Osteoblast (primary cell): ENCODE data around the gene OR11H6. TPM values are rescaled to one million over a fixed set of nuclear protein-coding genes. Genes with fewer than 3 reads are reported as not detected.
"Not testable (repeated sequence)": the region's sequence is repeated elsewhere in the genome, so short reads cannot be mapped to it uniquely, and the experiment has no call there.

Source experiments
- DNase-seq: peaks from one replicate; pipeline ENCODE4 v3.0.0; 2011; ENCODE audit warnings: low spot score, mixed read lengths; ENCODE audit not compliant: insufficient read length; ENCODE audit errors: missing footprints
- H2AFZ ChIP-seq: 2 replicates; pipeline ENCODE4 v1.6.0; 2011; ENCODE audit warnings: mild to moderate bottlenecking, low read length
- H3K27ac ChIP-seq: 2 replicates; pipeline ENCODE4 v1.5.1; 2011; ENCODE audit warnings: mild to moderate bottlenecking, low read depth, low read length, moderate library complexity
- H3K27me3 ChIP-seq: 2 replicates; pipeline ENCODE4 v1.6.0; 2012; ENCODE audit warnings: mild to moderate bottlenecking, control low read depth, inconsistent platforms, low read length, moderate library complexity; ENCODE audit not compliant: insufficient read depth
- H3K36me3 ChIP-seq: 2 replicates; pipeline ENCODE4 v1.5.1; 2011; ENCODE audit warnings: mild to moderate bottlenecking, low read length, control low read depth, moderate library complexity; ENCODE audit not compliant: insufficient read depth
- H3K4me1 ChIP-seq: 2 replicates; pipeline ENCODE4 v1.5.1; 2011; ENCODE audit warnings: mild to moderate bottlenecking, low read length, control low read depth, moderate library complexity; ENCODE audit not compliant: insufficient read depth
- H3K4me2 ChIP-seq: 2 replicates; pipeline ENCODE4 v1.6.0; 2011; ENCODE audit warnings: mild to moderate bottlenecking, low read length; ENCODE audit not compliant: insufficient read depth
- H3K4me3 ChIP-seq: fragments of 200-600 bp; sonication (generic); 3 replicates; pipeline ENCODE4 v1.5.1; 2012; ENCODE audit warnings: mild to moderate bottlenecking, low read length, inconsistent platforms; ENCODE audit not compliant: insufficient read depth
- H3K79me2 ChIP-seq: 2 replicates; pipeline ENCODE4 v1.6.0; 2012; ENCODE audit warnings: mild to moderate bottlenecking, low read length, control low read depth, inconsistent platforms; ENCODE audit not compliant: insufficient read depth
- H3K9me3 ChIP-seq: 2 replicates; pipeline ENCODE4 v1.5.1; 2011; ENCODE audit warnings: low read depth, low read length, control low read depth
- H4K20me1 ChIP-seq: 2 replicates; pipeline ENCODE4 v1.6.0; 2012; ENCODE audit warnings: mild to moderate bottlenecking, low read length, control low read depth; ENCODE audit not compliant: insufficient read depth
- CTCF ChIP-seq: IDR thresholded peaks from 2 replicates; pipeline ENCODE4 v1.5.1; 2011; ENCODE audit warnings: mild to moderate bottlenecking, low read depth, low read length, moderate library complexity; ENCODE audit errors: extremely low read depth
- total RNA-seq: library from RNA; depleted of rRNA; stranded (reverse); fragments of >200 nt; gene quantifications from 2 replicates; pipeline ENCODE4 v1.2.3, GENCODE V29; 2012

OR11H6 gene
- total RNA-seq, 1 donor = not detected

GRCh38 chr14:20228681-20229080 lies 5.2 kb downstream of the OR11H6 start, which contains the start of gene OR11H7:
Gene OR11H7, plus strand, starts transcription at chr14:20228981.
- DNase-seq = no peak
- H2AFZ ChIP-seq = no peak within 1 kb of the TSS
- no peaks in the 10 kb centered on the region for H3K27me3 ChIP-seq
- no peak within 1 kb of the TSS for H3K4me3 ChIP-seq
- H3K4me1 ChIP-seq = no peaks in the 10 kb centered on the region
- no peak within 1 kb of the TSS for H3K27ac ChIP-seq
- no peaks in the 10 kb centered on the region for H3K79me2 ChIP-seq
- no peak within 1 kb of the TSS for H3K4me2 ChIP-seq
- no peaks in the 10 kb centered on the region for H4K20me1 ChIP-seq
- H3K9me3 ChIP-seq = no peaks in the 10 kb centered on the region
- H3K36me3 ChIP-seq = no peaks in the 10 kb centered on the region
- no peak for TF ChIP-seq CTCF

GRCh38 chr14:20235415-20235814 lies 11.9 kb downstream of the OR11H6 start:
- H3K9me3 ChIP-seq, H3K27ac ChIP-seq, H4K20me1 ChIP-seq, H3K36me3 ChIP-seq, H3K27me3 ChIP-seq, H2AFZ ChIP-seq, H3K79me2 ChIP-seq, H3K4me3 ChIP-seq, DNase-seq, H3K4me2 ChIP-seq, H3K4me1 ChIP-seq: not testable (repeated sequence)

- H3K79me2 ChIP-seq = no peaks in the 10 kb centered on the region
- no peak overlapping the region for H3K4me3 ChIP-seq
- no peak overlapping the region for H3K27ac ChIP-seq
- no peak overlapping the region for H2AFZ ChIP-seq
- DNase-seq = peak; percentile 53
- H3K36me3 ChIP-seq = no peaks in the 10 kb centered on the region
- H3K4me2 ChIP-seq = no peak overlapping the region
- H3K9me3 ChIP-seq = no peaks in the 10 kb centered on the region
- TF ChIP-seq CTCF = no peak
- H4K20me1 ChIP-seq = no peaks in the 10 kb centered on the region
- H3K4me1 ChIP-seq = no peaks in the 10 kb centered on the region
- H3K27me3 ChIP-seq = no peaks in the 10 kb centered on the region
These were observed 24.2 kb downstream of the OR11H6 start for GRCh38 chr14:20247646-20248246.

- Histone ChIP-seq H3K27ac (peak overlapping the region; percentile 17), H3K4me2 (peak overlapping the region; percentile 44), H2AFZ (peak overlapping the region; percentile 73)
These were observed 39.2 kb downstream of the OR11H6 start for GRCh38 chr14:20262642-20263128.

GRCh38 chr14:20264361-20264760 lies 40.9 kb downstream of the OR11H6 start:
- H3K79me2 ChIP-seq, H3K27me3 ChIP-seq, H3K9me3 ChIP-seq, H3K4me2 ChIP-seq, H3K36me3 ChIP-seq, H2AFZ ChIP-seq, H3K4me3 ChIP-seq, H4K20me1 ChIP-seq, H3K27ac ChIP-seq, DNase-seq, H3K4me1 ChIP-seq: not testable (repeated sequence)

More at GRCh38 chr14:20262642-20263128, 39.2 kb downstream of the OR11H6 start:
- Histone ChIP-seq H3K79me2 (no peaks in the 10 kb centered on the region), H3K9me3 (no peaks in the 10 kb centered on the region), H3K36me3 (no peaks in the 10 kb centered on the region), H3K4me1 (peaks cover 9% of the 10 kb centered on the region), H3K27me3 (no peaks in the 10 kb centered on the region), H4K20me1 (no peaks in the 10 kb centered on the region), H3K4me3 (peak overlapping the region; percentile 21)
- DNase-seq = peak; percentile 77
- no peak for TF ChIP-seq CTCF
